Fibroblast of pulmonary artery (primary cell): ENCODE data around the gene MAGOHB.

ENCODE experiments used
- DNase-seq: peaks from one replicate; pipeline ENCODE4 v3.0.0-alpha.2; 2010; ENCODE audit warnings: low read depth
- H3K4me3 ChIP-seq: replicated peaks from 2 replicates; pipeline ENCODE4 v1.5.1; 2011; ENCODE audit warnings: low read depth, mild to moderate bottlenecking, control low read depth, low read length, moderate library complexity
- TF ChIP-seq, protein P1 (sequence below): IDR thresholded peaks from 2 replicates; pipeline ENCODE4 v1.5.1; 2011; ENCODE audit warnings: mild to moderate bottlenecking, control low read depth, low read length, inconsistent platforms; ENCODE audit errors: missing control alignments

MAGOHB gene

DNA sequence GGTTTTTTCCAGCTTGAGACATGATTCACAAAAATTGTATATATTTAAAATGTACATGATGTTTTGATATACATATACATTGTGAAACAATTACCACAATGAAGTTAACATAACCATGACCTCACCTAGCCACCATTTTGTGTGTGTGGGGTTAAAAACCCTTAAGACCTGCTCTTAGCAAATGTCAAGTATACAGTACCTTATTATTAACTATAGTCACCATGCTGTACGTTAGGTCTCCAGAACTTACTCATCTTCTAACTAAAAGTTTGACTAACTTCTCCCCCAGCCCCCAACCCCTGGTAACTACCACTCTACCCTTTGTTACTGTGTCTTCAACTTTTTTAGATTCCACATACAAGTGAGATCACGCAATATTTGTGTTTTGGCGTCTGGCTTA lies 55.1 kb downstream of the MAGOHB start:
- no peak overlapping the region for H3K4me3 ChIP-seq
- no peak for DNase-seq
- TF ChIP-seq, protein P1, sequence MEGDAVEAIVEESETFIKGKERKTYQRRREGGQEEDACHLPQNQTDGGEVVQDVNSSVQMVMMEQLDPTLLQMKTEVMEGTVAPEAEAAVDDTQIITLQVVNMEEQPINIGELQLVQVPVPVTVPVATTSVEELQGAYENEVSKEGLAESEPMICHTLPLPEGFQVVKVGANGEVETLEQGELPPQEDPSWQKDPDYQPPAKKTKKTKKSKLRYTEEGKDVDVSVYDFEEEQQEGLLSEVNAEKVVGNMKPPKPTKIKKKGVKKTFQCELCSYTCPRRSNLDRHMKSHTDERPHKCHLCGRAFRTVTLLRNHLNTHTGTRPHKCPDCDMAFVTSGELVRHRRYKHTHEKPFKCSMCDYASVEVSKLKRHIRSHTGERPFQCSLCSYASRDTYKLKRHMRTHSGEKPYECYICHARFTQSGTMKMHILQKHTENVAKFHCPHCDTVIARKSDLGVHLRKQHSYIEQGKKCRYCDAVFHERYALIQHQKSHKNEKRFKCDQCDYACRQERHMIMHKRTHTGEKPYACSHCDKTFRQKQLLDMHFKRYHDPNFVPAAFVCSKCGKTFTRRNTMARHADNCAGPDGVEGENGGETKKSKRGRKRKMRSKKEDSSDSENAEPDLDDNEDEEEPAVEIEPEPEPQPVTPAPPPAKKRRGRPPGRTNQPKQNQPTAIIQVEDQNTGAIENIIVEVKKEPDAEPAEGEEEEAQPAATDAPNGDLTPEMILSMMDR: no peak

DNA sequence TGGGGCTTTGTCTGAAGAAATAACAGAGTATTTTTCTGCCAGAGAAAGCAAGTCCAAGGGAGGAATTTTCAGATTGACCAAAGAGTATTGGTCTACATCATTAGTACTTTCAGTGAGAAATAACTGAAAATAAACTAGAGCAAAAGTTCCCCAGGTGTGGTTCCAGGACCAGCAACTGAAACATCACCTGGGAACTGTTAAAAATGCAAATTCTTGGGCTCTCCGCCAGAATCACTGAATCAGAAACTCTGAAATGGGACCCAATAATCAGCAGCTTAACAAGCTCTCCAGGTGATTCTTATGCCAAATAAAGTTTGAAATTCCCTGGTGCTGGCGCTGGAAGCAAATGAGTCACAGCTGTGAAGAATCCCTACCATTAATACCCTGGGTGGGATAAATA lies 55.6 kb downstream of the MAGOHB start:
- TF ChIP-seq, protein P1: no peak
- no peak for DNase-seq
- H3K4me3 ChIP-seq: no peak overlapping the region

DNA sequence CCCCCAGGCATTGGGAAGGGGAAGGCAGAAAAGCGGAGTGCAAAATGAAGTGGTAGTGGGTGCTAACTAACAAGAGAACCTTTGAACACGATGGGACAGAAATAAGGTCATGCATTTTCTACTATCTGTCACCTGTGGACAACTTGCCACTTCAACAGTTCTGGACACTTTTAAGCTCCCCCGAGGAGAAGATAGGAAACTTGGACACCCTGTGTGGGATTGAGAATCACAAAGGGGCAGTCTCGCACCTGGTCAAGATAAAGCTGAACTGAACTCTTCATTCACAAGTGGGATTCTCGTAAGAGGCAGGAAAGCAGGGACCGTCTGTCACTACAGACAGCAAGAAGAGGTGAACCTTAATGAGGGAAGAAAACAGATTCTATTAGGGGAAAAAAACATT lies 56.1 kb downstream of the MAGOHB start:
- TF ChIP-seq, protein P1: no peak
- DNase-seq: no peak
- H3K4me3 ChIP-seq: no peak overlapping the region

DNA sequence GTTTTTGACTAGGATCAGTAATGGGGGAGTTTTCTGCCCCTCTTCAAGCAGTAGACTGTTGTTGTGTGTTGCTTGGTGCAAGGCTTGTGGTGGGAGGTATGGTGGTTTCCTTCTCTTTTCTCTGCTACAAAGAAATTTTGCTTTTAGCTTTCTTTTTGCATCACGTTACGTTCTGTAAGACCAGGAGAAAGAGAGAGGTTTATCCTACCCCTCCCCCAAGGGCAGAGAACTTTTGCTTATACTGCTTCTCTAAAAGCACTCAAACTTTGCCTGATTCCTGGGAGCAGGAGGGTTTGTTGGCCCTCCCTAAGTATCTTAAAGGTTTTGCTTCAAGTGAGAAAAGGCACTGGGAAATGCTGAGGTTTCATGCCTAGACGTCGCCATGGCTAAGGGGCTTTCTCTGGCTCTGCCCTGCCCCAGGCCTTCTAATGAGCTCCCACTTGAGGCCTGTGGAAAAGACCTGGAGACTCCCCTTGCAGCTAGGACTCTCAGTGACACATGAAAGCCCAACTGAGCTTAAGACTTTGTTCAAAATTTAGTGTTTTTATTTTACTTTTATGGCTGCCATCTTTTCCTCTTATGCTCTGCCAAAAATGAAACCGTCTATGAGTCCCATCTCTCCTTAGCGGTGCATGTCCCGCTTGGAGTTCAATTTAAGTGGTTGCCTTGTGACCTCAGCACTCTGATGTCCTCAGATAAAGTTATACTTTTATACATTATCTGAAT lies 58.5 kb downstream of the MAGOHB start:
- H3K4me3 ChIP-seq: no peak overlapping the region
- DNase-seq: no peak
- TF ChIP-seq, protein P1: no peak

DNA sequence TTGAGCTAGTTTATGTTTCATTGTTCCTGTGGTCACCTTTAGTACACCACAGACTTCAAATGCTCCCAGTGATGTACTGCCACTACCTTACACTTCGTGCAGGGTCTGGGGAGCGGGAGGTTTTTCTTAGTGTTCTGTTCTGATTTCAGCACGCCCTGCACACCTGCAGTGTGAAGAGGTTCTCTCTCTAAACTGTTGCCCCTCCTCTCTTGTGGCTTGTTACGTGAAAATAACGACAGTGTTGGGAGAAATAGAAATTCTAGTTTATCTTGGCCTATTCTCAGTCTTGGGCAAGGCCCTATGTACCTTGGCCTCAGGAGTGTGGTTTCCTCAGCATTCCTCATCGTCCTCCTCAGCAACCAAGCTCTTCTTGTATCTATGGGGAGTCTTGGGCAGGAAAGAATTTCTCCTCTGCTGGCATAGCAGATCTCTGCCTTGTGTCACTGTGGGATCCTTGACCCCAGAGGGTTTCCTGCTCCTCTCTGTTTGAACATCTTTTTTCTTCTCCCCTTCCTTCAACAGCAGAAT lies 59.1 kb downstream of the MAGOHB start:
- no peak for DNase-seq
- TF ChIP-seq, protein P1: no peak
- no peak overlapping the region for H3K4me3 ChIP-seq
